ENCODE data around the gene AQP9.

DNA sequence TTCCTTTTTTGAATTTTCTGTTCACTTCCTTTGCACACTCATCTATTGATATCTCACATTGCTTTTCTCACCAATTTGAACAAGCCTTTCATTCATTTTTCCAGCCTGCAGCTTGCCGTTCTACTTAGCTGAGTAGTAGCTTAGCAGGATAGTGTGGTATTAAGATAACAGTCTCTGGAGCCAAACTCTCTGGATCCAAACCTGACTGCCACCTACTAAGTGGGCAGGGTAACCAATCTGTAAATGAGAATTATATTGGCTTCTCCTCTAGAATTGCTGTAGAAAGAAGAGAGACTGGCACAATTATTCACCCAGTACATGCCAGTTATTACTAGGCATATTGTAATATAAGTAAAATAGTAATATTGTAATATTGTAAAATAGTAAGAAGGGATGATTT lies 40.5 kb downstream of the AQP9 start:
- TF ChIP-seq FOXM1 (IDR thresholded peaks at IDR 0.05; ENCODE audit: borderline replicate concordance, low read depth), result no peak
- TF ChIP-seq RAD21 (IDR thresholded peaks at IDR 0.05; ENCODE audit: low read depth), result no peak
- no peak for TF ChIP-seq YY1 (IDR thresholded peaks at IDR 0.05; ENCODE audit: low read depth)
- TF ChIP-seq, protein P1, sequence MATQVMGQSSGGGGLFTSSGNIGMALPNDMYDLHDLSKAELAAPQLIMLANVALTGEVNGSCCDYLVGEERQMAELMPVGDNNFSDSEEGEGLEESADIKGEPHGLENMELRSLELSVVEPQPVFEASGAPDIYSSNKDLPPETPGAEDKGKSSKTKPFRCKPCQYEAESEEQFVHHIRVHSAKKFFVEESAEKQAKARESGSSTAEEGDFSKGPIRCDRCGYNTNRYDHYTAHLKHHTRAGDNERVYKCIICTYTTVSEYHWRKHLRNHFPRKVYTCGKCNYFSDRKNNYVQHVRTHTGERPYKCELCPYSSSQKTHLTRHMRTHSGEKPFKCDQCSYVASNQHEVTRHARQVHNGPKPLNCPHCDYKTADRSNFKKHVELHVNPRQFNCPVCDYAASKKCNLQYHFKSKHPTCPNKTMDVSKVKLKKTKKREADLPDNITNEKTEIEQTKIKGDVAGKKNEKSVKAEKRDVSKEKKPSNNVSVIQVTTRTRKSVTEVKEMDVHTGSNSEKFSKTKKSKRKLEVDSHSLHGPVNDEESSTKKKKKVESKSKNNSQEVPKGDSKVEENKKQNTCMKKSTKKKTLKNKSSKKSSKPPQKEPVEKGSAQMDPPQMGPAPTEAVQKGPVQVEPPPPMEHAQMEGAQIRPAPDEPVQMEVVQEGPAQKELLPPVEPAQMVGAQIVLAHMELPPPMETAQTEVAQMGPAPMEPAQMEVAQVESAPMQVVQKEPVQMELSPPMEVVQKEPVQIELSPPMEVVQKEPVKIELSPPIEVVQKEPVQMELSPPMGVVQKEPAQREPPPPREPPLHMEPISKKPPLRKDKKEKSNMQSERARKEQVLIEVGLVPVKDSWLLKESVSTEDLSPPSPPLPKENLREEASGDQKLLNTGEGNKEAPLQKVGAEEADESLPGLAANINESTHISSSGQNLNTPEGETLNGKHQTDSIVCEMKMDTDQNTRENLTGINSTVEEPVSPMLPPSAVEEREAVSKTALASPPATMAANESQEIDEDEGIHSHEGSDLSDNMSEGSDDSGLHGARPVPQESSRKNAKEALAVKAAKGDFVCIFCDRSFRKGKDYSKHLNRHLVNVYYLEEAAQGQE (IDR thresholded peaks at IDR 0.05; ENCODE audit: low read depth), result no peak
- no peak for TF ChIP-seq EP300 (IDR thresholded peaks at IDR 0.05; ENCODE audit: borderline replicate concordance)
- TF ChIP-seq TAF1 (IDR thresholded peaks at IDR 0.05; ENCODE audit: low read depth), result no peak
- TF ChIP-seq USF1 (IDR thresholded peaks at IDR 0.05), result no peak
- TF ChIP-seq, protein P2, sequence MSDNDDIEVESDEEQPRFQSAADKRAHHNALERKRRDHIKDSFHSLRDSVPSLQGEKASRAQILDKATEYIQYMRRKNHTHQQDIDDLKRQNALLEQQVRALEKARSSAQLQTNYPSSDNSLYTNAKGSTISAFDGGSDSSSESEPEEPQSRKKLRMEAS (IDR thresholded peaks at IDR 0.05), result no peak
- no peak for TF ChIP-seq NFIC (IDR thresholded peaks at IDR 0.05)

Data from Ishikawa (cell line).